K562 (cell line): Measurements from ENCODE around the gene PDZRN4. TPM values are rescaled to one million over a fixed set of nuclear protein-coding genes. Genes with fewer than 3 reads are reported as not detected.
A peak's percentile ranks its signal among the peaks of the same experiment; 100 is the strongest.

Experiments used
- ATAC-seq: fragments of 200-7000 bp; cut with Tn5 transposase; 3 replicates; pipeline ENCODE4 v1.9.1; 2020; ENCODE audit warnings: moderate library complexity
- BruUV-seq: library from RNA; stranded (reverse); fragments of 400-500 nt; replicated peaks from 2 replicates; lab custom pipeline; 2021; lab: Mats Ljungman, UMichigan
- CTCF ChIA-PET: fragments of 300-600 bp; formaldehyde crosslinking; extraction: SDS; loops from one replicate; lab custom pipeline; 2021; ENCODE audit warnings: low intra/inter-chr PET ratio; lab: Yijun Ruan, JAX
- POLR2A ChIA-PET: fragments of 300-600, 350-650 bp; sonication (Branson Sonifier 250); formaldehyde crosslinking; extraction: SDS; loops from one replicate; lab custom pipeline; 2021; ENCODE audit warnings: antibody characterized with exemption, inconsistent platforms; lab: Yijun Ruan, JAX
- DNase-seq, 4 experiments: peaks; one replicate each; pipeline versions ENCODE4 v3.0.0 to v3.0.0-alpha.2; 2011 to 2018; ENCODE audit warnings: low spot score in 3 of 4, mixed read lengths in 3 of 4; ENCODE audit errors: extremely low read depth in 1 of 4
- FAIRE-seq: peaks from 2 replicates; lab custom pipeline; 2011; peaks lifted over from hg19 to GRCh38; lab: Jason Lieb, UNC
- H2AFZ ChIP-seq: 2 replicates; pipeline ENCODE4 v1.6.0; 2011; ENCODE audit warnings: low read depth, low read length, control low read depth, inconsistent platforms
- H3K27ac ChIP-seq: fragments of 200-600 bp; 3 replicates; pipeline ENCODE4 v1.8.0; 2011; ENCODE audit warnings: low read depth, mild to moderate bottlenecking, control low read depth, inconsistent platforms, low read length, moderate library complexity, mixed read lengths; ENCODE audit errors: extremely low read depth
- H3K27me3 ChIP-seq, 2 experiments: fragments of 300-600 bp in 1 of 2; 2 replicates in 1 of 2; 3 replicates in 1 of 2; pipeline versions ENCODE4 v1.6.0 to v1.8.0; 2011; ENCODE audit warnings: inconsistent platforms in 2 of 2, low read length in 2 of 2, mild to moderate bottlenecking in 1 of 2, mixed read lengths in 1 of 2, moderate library complexity in 1 of 2; ENCODE audit not compliant: control insufficient read depth in 2 of 2, insufficient read depth in 2 of 2
- H3K36me3 ChIP-seq: fragments of 300-600 bp; 3 replicates; pipeline ENCODE4 v1.8.0; 2011; ENCODE audit warnings: mild to moderate bottlenecking, low read length, inconsistent platforms; ENCODE audit not compliant: control insufficient read depth, insufficient read depth
- H3K4me1 ChIP-seq, 2 experiments: fragments of 200-600 bp in 1 of 2; replicated peaks in 1 of 2; 2 replicates in 1 of 2; 3 replicates in 1 of 2; pipeline versions ENCODE4 v1.5.1 to v1.8.0; 2011; ENCODE audit warnings: inconsistent platforms in 2 of 2, low read length in 2 of 2, mild to moderate bottlenecking in 1 of 2, mixed read lengths in 1 of 2, moderate library complexity in 1 of 2; ENCODE audit not compliant: control insufficient read depth in 2 of 2, insufficient read depth in 2 of 2
- H3K4me2 ChIP-seq: 2 replicates; pipeline ENCODE4 v1.6.1; 2011; ENCODE audit warnings: low read length, control low read depth, inconsistent platforms, mixed read lengths; ENCODE audit not compliant: insufficient read depth
- H3K4me3 ChIP-seq: fragments of 200-600 bp; sonication (generic), shearing (Covaris generic); 2 replicates; pipeline ENCODE4 v1.5.1; 2016; ENCODE audit warnings: control low read depth, inconsistent platforms
- H3K79me2 ChIP-seq: fragments of 200-600 bp; 3 replicates; pipeline ENCODE4 v1.8.0; 2011; ENCODE audit warnings: low read length, inconsistent platforms; ENCODE audit not compliant: control insufficient read depth, insufficient read depth
- H3K9ac ChIP-seq, 2 experiments: 2 replicates each; pipeline versions ENCODE4 v1.6.0 to v1.6.1; 2011; ENCODE audit warnings: low read depth in 2 of 2, low read length in 2 of 2, control low read depth in 1 of 2, inconsistent platforms in 1 of 2, mild to moderate bottlenecking in 1 of 2, mixed read lengths in 1 of 2; ENCODE audit not compliant: insufficient read depth in 1 of 2
- H3K9me1 ChIP-seq: one replicate; pipeline ENCODE4 v1.6.0; 2011; ENCODE audit warnings: inconsistent platforms, mild to moderate bottlenecking, low read length, moderate library complexity; ENCODE audit not compliant: control insufficient read depth, insufficient read depth
- H3K9me3 ChIP-seq: replicated peaks from 2 replicates; pipeline ENCODE4 v1.5.1; 2011; ENCODE audit warnings: low read depth, low read length, inconsistent platforms; ENCODE audit not compliant: control insufficient read depth, insufficient read depth
- H4K20me1 ChIP-seq: replicated peaks from 2 replicates; pipeline ENCODE4 v1.6.1; 2011; ENCODE audit warnings: low read length, inconsistent platforms, mixed read lengths; ENCODE audit not compliant: control insufficient read depth, insufficient read depth
- CBX3 ChIP-seq, 2 experiments: IDR thresholded peaks; 1 replicate in 1 of 2; 2 replicates in 1 of 2; pipeline ENCODE4 v1.6.1; 2012; ENCODE audit warnings: inconsistent platforms in 2 of 2, low read length in 2 of 2, borderline replicate concordance in 1 of 2, control low read depth in 1 of 2
- HINFP ChIP-seq: fragments of 450-650 bp; conservative IDR thresholded peaks from 2 replicates; pipeline ENCODE4 v1.6.1; 2016; ENCODE audit warnings: missing genetic modification characterization, low read depth, mild to moderate bottlenecking, control low read depth, missing compliant biosample characterization
- KLF13 ChIP-seq: fragments of 450-650 bp; IDR thresholded peaks from 2 replicates; pipeline ENCODE4 v1.6.1; 2016; ENCODE audit warnings: missing genetic modification characterization, low read depth, mild to moderate bottlenecking, missing compliant biosample characterization, moderate library complexity, borderline replicate concordance
- RBM25 ChIP-seq: fragments of 200-400 bp; formaldehyde crosslinking; IDR thresholded peaks from 2 replicates; pipeline ENCODE4 v1.6.1; 2018; ENCODE audit warnings: low read length, low read depth, moderate library complexity; ENCODE audit not compliant: severe bottlenecking
- ZFP91 ChIP-seq: sonication (generic); formaldehyde crosslinking; IDR thresholded peaks from 2 replicates; pipeline ENCODE4 v1.8.0; 2022; ENCODE audit warnings: mild to moderate bottlenecking, missing genetic modification reagents
- WGBS: fragments of 100-300 bp; shearing (Covaris generic); methylation state at CpG from one replicate; pipeline ENCODE4 v1.1.6; 2016; ENCODE audit warnings: low coverage, mixed read lengths; ENCODE audit not compliant: insufficient coverage; ENCODE audit errors: missing lambda C conversion rate; 5-methylcytosine and 5-hydroxymethylcytosine counted together
- in situ Hi-C: fragments of 300-500 bp; cut with MboI; formaldehyde crosslinking; loops from 4 replicates; pipeline ENCODE4 v1.15.0; 2018; ENCODE audit warnings: inconsistent platforms, mixed read lengths
- intact Hi-C: fragments of 100-400 bp; cut with micrococcal nuclease; formaldehyde crosslinking; loops from 2 replicates; pipeline ENCODE4 v1.14.2; 2022
- polyA plus RNA-seq, 8 experiments: library from polyadenylated mRNA; depleted of rRNA in 4 of 8; stranded (reverse) in 5 of 8; unstranded in 3 of 8; fragments of >200 nt; fragmentation: Nextera tagmentation in 2 of 8; fragmentation: Illumina TruSeq in 1 of 8; extraction: Ambion mirVana in 2 of 8; extraction: Trizol in 1 of 8; gene quantifications; 2 replicates each; pipeline versions ENCODE4 v1.2.1 to v1.2.3, GENCODE V29; 2011 to 2014; ENCODE audit warnings: inconsistent platforms in 1 of 8, missing spikeins in 1 of 8
- total RNA-seq, 7 experiments: library from RNA; depleted of rRNA in 6 of 7; stranded (reverse); fragments of >200 nt in 6 of 7; fragmentation: Illumina TruSeq in 2 of 7; extraction: Trizol in 2 of 7; gene quantifications; 2 replicates each; pipeline versions ENCODE4 v1.2.1 to v1.2.3, GENCODE V29; 2011 to 2021; ENCODE audit warnings: low replicate concordance in 1 of 7

Gene PDZRN4
- total and polyA plus RNA-seq, 9 of the 15 experiments (the other 6 are each of a cell fraction or from before 2014, with no cell fraction given): not detected

GRCh38 chr12:41531147-41531829 is 343.2 kb downstream of the PDZRN4 start:
- Histone ChIP-seq H3K9me1 (no peaks in the 10 kb centered on the region), H3K4me3 (no peak overlapping the region), H3K4me1 (no peaks in the 10 kb centered on the region), H3K9ac (no peak overlapping the region), H3K9me3 (no peaks in the 10 kb centered on the region), H3K27ac (no peak overlapping the region), H2AFZ (no peak overlapping the region), H3K27me3 (no peaks in the 10 kb centered on the region), H3K79me2 (no peaks in the 10 kb centered on the region), H3K4me2 (no peak overlapping the region), H3K36me3 (no peaks in the 10 kb centered on the region), H4K20me1 (no peaks in the 10 kb centered on the region)
- 3% methylated on average over 13 of the region's 13 CpGs for WGBS
- DNase-seq (no peak), FAIRE-seq (no peak), ATAC-seq (no peak)
- in situ Hi-C loops (no loop called here), intact Hi-C loops (no loop called here)
- TF ChIP-seq HINFP (peak; percentile 60; the same call in 1 of the 2 replicates), RBM25 (no peak), CBX3 (IDR thresholded peaks at IDR 0.05; ENCODE audit: borderline replicate concordance in 1 of 2, low read length in 2 of 2) (no peak), ZFP91 (CRISPR knock-in tag) (0 out of 2 replicates have a peak, but pooled peaks have one; percentile 67), KLF13 (no peak)
- CTCF ChIA-PET: no interaction called here
- POLR2A ChIA-PET: no interaction called here
- BruUV-seq: no TSS peak
